ENCODE data around the gene DNAJC18.

GRCh38 chr5:139406963-139407362, 32.4 kb downstream of the DNAJC18 start:
- TF ChIP-seq CTCF (IDR thresholded peaks at IDR 0.05) (no peak), POLR2A (IDR thresholded peaks at IDR 0.05) (no peak)
